HepG2 (cell line): ENCODE results near the gene SLC16A3. TPM values are rescaled to one million over a fixed set of nuclear protein-coding genes. Genes with fewer than 3 reads are reported as not detected.

Source experiments
- AHDC1 ChIP-seq: sonication (generic); formaldehyde crosslinking; IDR thresholded peaks from 2 replicates; pipeline ENCODE4 v1.5.1; 2020; ENCODE audit warnings: mild to moderate bottlenecking, missing genetic modification reagents, borderline replicate concordance
- BATF2 ChIP-seq: sonication (generic); formaldehyde crosslinking; IDR thresholded peaks from 2 replicates; pipeline ENCODE4 v1.8.0; 2022; ENCODE audit warnings: mild to moderate bottlenecking, missing genetic modification reagents, moderate library complexity
- CHD2 ChIP-seq: IDR thresholded peaks from 2 replicates; pipeline ENCODE4 v1.6.1; 2011; ENCODE audit warnings: low read depth, low read length, improper control_type of control experiment
- FOXJ3 ChIP-seq: sonication (generic); formaldehyde crosslinking; IDR thresholded peaks from 2 replicates; pipeline ENCODE4 v1.4.0; 2020; ENCODE audit warnings: missing genetic modification reagents, mild to moderate bottlenecking, borderline replicate concordance
- FOXP4 ChIP-seq: sonication (generic); formaldehyde crosslinking; IDR thresholded peaks from 2 replicates; pipeline ENCODE4 v1.4.0; 2020; ENCODE audit warnings: missing genetic modification reagents
- JUN ChIP-seq: sonication (generic); formaldehyde crosslinking; IDR thresholded peaks from 2 replicates; pipeline ENCODE4 v1.4.0; 2020; ENCODE audit warnings: mild to moderate bottlenecking, missing genetic modification reagents
- KMT2A ChIP-seq: sonication (generic); formaldehyde crosslinking; IDR thresholded peaks from 2 replicates; pipeline ENCODE4 v1.4.0; 2020; ENCODE audit warnings: missing genetic modification reagents
- MED8 ChIP-seq: sonication (generic); formaldehyde crosslinking; IDR thresholded peaks from 2 replicates; pipeline ENCODE4 v1.8.1; 2023; ENCODE audit warnings: mild to moderate bottlenecking, missing genetic modification reagents; ENCODE audit not compliant: insufficient replicate concordance
- MYC ChIP-seq: sonication (generic); formaldehyde crosslinking; IDR thresholded peaks from 2 replicates; pipeline ENCODE4 v1.9.0; 2021; ENCODE audit warnings: missing genetic modification reagents, borderline replicate concordance
- RBM39 ChIP-seq: fragments of 200-400 bp; formaldehyde crosslinking; IDR thresholded peaks from one replicate; pipeline ENCODE4 v1.6.1; 2018; ENCODE audit warnings: antibody characterized with exemption, mild to moderate bottlenecking, low read depth, low read length; ENCODE audit not compliant: poor library complexity, severe bottlenecking
- SALL2 ChIP-seq: sonication (generic); formaldehyde crosslinking; IDR thresholded peaks from 2 replicates; pipeline ENCODE4 v1.8.1; 2023; ENCODE audit warnings: mild to moderate bottlenecking, missing genetic modification reagents, inconsistent platforms
- SRY ChIP-seq: sonication (generic); formaldehyde crosslinking; IDR thresholded peaks from 2 replicates; pipeline ENCODE4 v1.8.0; 2022; ENCODE audit warnings: mild to moderate bottlenecking, missing genetic modification reagents
- ZNF101 ChIP-seq: sonication (generic); formaldehyde crosslinking; IDR thresholded peaks from 2 replicates; pipeline ENCODE4 v1.4.0; 2020; ENCODE audit warnings: mild to moderate bottlenecking, low read depth, missing genetic modification reagents, borderline replicate concordance
- ZNF383 ChIP-seq: sonication (generic); formaldehyde crosslinking; IDR thresholded peaks from 2 replicates; pipeline ENCODE4 v1.4.0; 2020; ENCODE audit warnings: missing genetic modification reagents, mild to moderate bottlenecking, borderline replicate concordance
- ZNF501 ChIP-seq: sonication (generic); formaldehyde crosslinking; IDR thresholded peaks from 2 replicates; pipeline ENCODE4 v1.5.1; 2020; ENCODE audit warnings: mild to moderate bottlenecking, moderate library complexity, missing genetic modification reagents
- ZNF598 ChIP-seq: sonication (generic); formaldehyde crosslinking; IDR thresholded peaks from 2 replicates; pipeline ENCODE4 v1.5.1; 2020; ENCODE audit warnings: mild to moderate bottlenecking, missing genetic modification reagents, borderline replicate concordance
- ZNF605 ChIP-seq: sonication (generic); formaldehyde crosslinking; IDR thresholded peaks from 2 replicates; pipeline ENCODE4 v1.8.0; 2022; ENCODE audit warnings: mild to moderate bottlenecking, missing genetic modification reagents
- ZNF639 ChIP-seq: conservative IDR thresholded peaks from 2 replicates; pipeline ENCODE4 v1.6.1; 2018; ENCODE audit warnings: missing genetic modification reagents
- ZSCAN29 ChIP-seq: sonication (generic); formaldehyde crosslinking; conservative IDR thresholded peaks from 2 replicates; pipeline ENCODE4 v1.4.0; 2020; ENCODE audit warnings: mild to moderate bottlenecking, missing genetic modification reagents
- polyA plus RNA-seq, 8 experiments: library from polyadenylated mRNA; depleted of rRNA in 3 of 8; stranded (reverse) in 7 of 8; unstranded in 1 of 8; fragments of >200 nt; fragmentation: Illumina TruSeq in 4 of 8; extraction: Trizol in 4 of 8; gene quantifications; 2 replicates each; pipeline versions ENCODE4 v1.2.1 to v1.2.3, GENCODE V29; 2011 to 2016; ENCODE audit warnings: low read depth in 4 of 8, missing spikeins in 1 of 8, mixed read lengths in 1 of 8; ENCODE audit not compliant: insufficient read depth in 1 of 8
- total RNA-seq, 5 experiments: library from RNA; depleted of rRNA; stranded (reverse); fragments of >200 nt; fragmentation: Illumina TruSeq; extraction: Trizol; gene quantifications; 2 replicates each; pipeline ENCODE4 v1.2.3, GENCODE V29; 2016; ENCODE audit warnings: low read depth in 1 of 5

SLC16A3 gene
- total and polyA plus RNA-seq, 2 of the 13 experiments (the other 11 are each of a cell fraction or from before 2014, with no cell fraction given) = 242 to 349 TPM

- TF ChIP-seq ZNF598 (CRISPR knock-in tag) (no peak), ZNF501 (CRISPR knock-in tag) (peak; percentile 36; the same call in 1 of the 2 replicates), ZNF383 (CRISPR knock-in tag) (no peak; the same call in 1 of the 2 replicates), AHDC1 (CRISPR knock-in tag) (0 out of 2 replicates have a peak, but pooled peaks have one; percentile 15), ZSCAN29 (CRISPR knock-in tag) (no peak; the same call in 1 of the 2 replicates), ZNF639 (peak; percentile 60; the same call in 1 of the 2 replicates), JUN (CRISPR knock-in tag) (no peak), SRY (CRISPR knock-in tag) (0 out of 2 replicates have a peak, but pooled peaks have one; percentile 36), FOXP4 (CRISPR knock-in tag) (0 out of 2 replicates have a peak, but pooled peaks have one; percentile 8), ZNF605 (no peak; the same call in 1 of the 2 replicates), FOXJ3 (0 out of 2 replicates have a peak, but pooled peaks have one; percentile 69), RBM39 (peak; percentile 89), BATF2 (CRISPR knock-in tag) (peak; percentile 98), CHD2 (no peak), SALL2 (CRISPR knock-in tag) (no peak; the same call in 1 of the 2 replicates), KMT2A (CRISPR knock-in tag) (peak; percentile 43; the same call in 1 of the 2 replicates), MED8 (peak; percentile 83), MYC (CRISPR knock-in tag) (peak; percentile 72), ZNF101 (no peak)
Observed at GRCh38 chr17:82241183-82241925, 12.5 kb downstream of the SLC16A3 start (continued).
